Hindlimb muscle (tissue), 1 donor: Measurements from ENCODE around the gene NRBF2. TPM values are rescaled to one million over a fixed set of nuclear protein-coding genes. Genes with fewer than 3 reads are reported as not detected.
A peak's percentile ranks its signal among the peaks of the same experiment; 100 is the strongest.
"Not testable (repeated sequence)": the region's sequence is repeated elsewhere in the genome, so short reads cannot be mapped to it uniquely, and the experiment has no call there.

ENCODE experiments used
- DNase-seq: peaks from one replicate; pipeline ENCODE4 v3.0.0-alpha.2; 2013
- polyA plus RNA-seq: library from polyadenylated mRNA; unstranded; fragments of 120-200 nt; gene quantifications from one replicate; pipeline ENCODE4 v1.2.1, GENCODE V29; 2013; ENCODE audit not compliant: insufficient read length

NRBF2 gene
- polyA plus RNA-seq = 13.4 TPM

- DNase-seq = peak; percentile 97
These were observed at the start of gene NRBF2 for GRCh38 chr10:63133056-63133820. Gene NRBF2, plus strand, starts transcription at chr10:63133328. Its CDS starts 143 bp downstream, at chr10:63133471.

- not testable (repeated sequence) for DNase-seq
These were observed 49.7 kb upstream of the NRBF2 start for GRCh38 chr10:63083406-63083805.

- DNase-seq = peak; percentile 78
These were observed 49.0 kb upstream of the NRBF2 start for GRCh38 chr10:63083904-63084689.

GRCh38 chr10:63084690-63085382 is 48.3 kb upstream of the NRBF2 start:
- no peak for DNase-seq

GRCh38 chr10:63093227-63093626 is 39.9 kb upstream of the NRBF2 start:
- DNase-seq = no peak

- no peak for DNase-seq
These were observed 38.7 kb upstream of the NRBF2 start for GRCh38 chr10:63094405-63094804.

- DNase-seq = no peak
These were observed 38.2 kb upstream of the NRBF2 start for GRCh38 chr10:63094881-63095280.

- DNase-seq = no peak
These were observed 33.4 kb upstream of the NRBF2 start for GRCh38 chr10:63099734-63100133.

GRCh38 chr10:63101091-63101490 is 32.0 kb upstream of the NRBF2 start:
- not testable (repeated sequence) for DNase-seq

GRCh38 chr10:63102279-63102883 is 30.7 kb upstream of the NRBF2 start:
- DNase-seq = not testable (repeated sequence)

GRCh38 chr10:63103178-63103577 is 29.9 kb upstream of the NRBF2 start:
- not testable (repeated sequence) for DNase-seq

- no peak for DNase-seq
These were observed 29.1 kb upstream of the NRBF2 start for GRCh38 chr10:63103971-63104409.

- no peak for DNase-seq
These were observed 27.7 kb upstream of the NRBF2 start for GRCh38 chr10:63105225-63106110.

- DNase-seq = no peak
These were observed 26.9 kb upstream of the NRBF2 start for GRCh38 chr10:63106111-63106755.

GRCh38 chr10:63107943-63108437 is 25.1 kb upstream of the NRBF2 start:
- DNase-seq = no peak

- no peak for DNase-seq
These were observed 22.2 kb upstream of the NRBF2 start for GRCh38 chr10:63110940-63111339.

- DNase-seq = peak; percentile 83
These were observed 18.9 kb upstream of the NRBF2 start for GRCh38 chr10:63114031-63114814.

GRCh38 chr10:63115732-63116383 is 17.3 kb upstream of the NRBF2 start:
- DNase-seq = peak; percentile 84

GRCh38 chr10:63116452-63117072 is 16.6 kb upstream of the NRBF2 start:
- no peak for DNase-seq
